DND-41 (cell line): ENCODE results near the gene THOC1.
A peak's percentile ranks its signal among the peaks of the same experiment; 100 is the strongest.

Experiments used
- ATAC-seq: fragments of 200-7000 bp; cut with Tn5 transposase; 3 replicates; pipeline ENCODE4 v1.9.1; 2021; ENCODE audit warnings: low read depth; ENCODE audit not compliant: insufficient read depth
- DNase-seq: peaks from one replicate; pipeline ENCODE4 v3.0.0-alpha.2; 2020
- H2AFZ ChIP-seq: 2 replicates; pipeline ENCODE4 v1.6.0; 2012; ENCODE audit warnings: low read depth, low read length
- H3K27ac ChIP-seq: 2 replicates; pipeline ENCODE4 v1.5.1; 2012; ENCODE audit warnings: low read length, inconsistent platforms
- H3K27me3 ChIP-seq: fragments of 200-600 bp; sonication (generic); 2 replicates; pipeline ENCODE4 v1.6.0; 2012; ENCODE audit warnings: low read length, mild to moderate bottlenecking, inconsistent platforms; ENCODE audit not compliant: insufficient read depth, poor library complexity
- H3K36me3 ChIP-seq: 2 replicates; pipeline ENCODE4 v1.5.1; 2012; ENCODE audit warnings: low read length, inconsistent platforms; ENCODE audit not compliant: insufficient read depth
- H3K4me1 ChIP-seq: 2 replicates; pipeline ENCODE4 v1.5.1; 2012; ENCODE audit warnings: mild to moderate bottlenecking, low read length; ENCODE audit not compliant: insufficient read depth
- H3K4me2 ChIP-seq: 2 replicates; pipeline ENCODE4 v1.6.0; 2012; ENCODE audit warnings: mild to moderate bottlenecking, moderate library complexity, low read length, inconsistent platforms; ENCODE audit not compliant: insufficient read depth
- H3K4me3 ChIP-seq, 2 experiments: fragments of 200-600 bp in 1 of 2; shearing (Covaris generic) in 1 of 2; 2 replicates each; pipeline ENCODE4 v1.5.1; 2012 to 2016; ENCODE audit warnings: inconsistent platforms in 2 of 2, low read length in 2 of 2, mild to moderate bottlenecking in 2 of 2, low read depth in 1 of 2, moderate library complexity in 1 of 2
- H3K79me2 ChIP-seq: 2 replicates; pipeline ENCODE4 v1.6.0; 2012; ENCODE audit warnings: low read length, inconsistent platforms; ENCODE audit not compliant: insufficient read depth
- H3K9ac ChIP-seq: 2 replicates; pipeline ENCODE4 v1.6.0; 2012; ENCODE audit warnings: low read depth, mild to moderate bottlenecking, inconsistent platforms, low read length, moderate library complexity
- H3K9me3 ChIP-seq: 2 replicates; pipeline ENCODE4 v1.5.1; 2012; ENCODE audit warnings: low read length, moderate library complexity, mild to moderate bottlenecking, inconsistent platforms; ENCODE audit not compliant: insufficient read depth, severe bottlenecking
- H4K20me1 ChIP-seq: 2 replicates; pipeline ENCODE4 v1.6.0; 2012; ENCODE audit warnings: low read length; ENCODE audit not compliant: insufficient read depth
- EZH2 ChIP-seq: IDR thresholded peaks from 3 replicates; pipeline ENCODE4 v1.6.1; 2012; ENCODE audit warnings: borderline replicate concordance, low read depth, mild to moderate bottlenecking, moderate library complexity, low read length, inconsistent platforms; ENCODE audit not compliant: severe bottlenecking
- TF ChIP-seq, protein P1 (sequence below): IDR thresholded peaks from 2 replicates; pipeline ENCODE4 v1.5.1; 2012; ENCODE audit warnings: borderline replicate concordance, low read length, moderate library complexity, mild to moderate bottlenecking; ENCODE audit not compliant: poor library complexity, severe bottlenecking; ENCODE audit errors: extremely low read depth

Gene THOC1

DNA sequence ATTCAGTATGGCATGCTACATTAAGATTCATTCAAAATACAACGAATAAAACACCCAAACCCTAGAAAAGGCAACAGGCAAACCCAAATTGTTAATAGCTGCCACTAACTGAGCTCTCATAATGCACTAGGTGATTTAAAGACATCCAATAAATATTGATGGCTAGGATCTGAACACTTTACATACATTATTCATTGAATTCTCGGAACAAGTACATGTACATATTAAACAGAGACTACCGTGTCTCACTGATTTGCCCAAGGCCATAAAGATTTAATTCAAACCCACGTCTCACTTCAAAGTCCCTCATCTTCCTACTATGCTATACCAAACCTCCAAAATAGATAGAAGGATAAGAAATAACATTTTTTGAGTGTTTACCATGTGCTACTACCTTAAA lies 42.1 kb downstream of the THOC1 start:
- Histone ChIP-seq H3K4me3 (no peak overlapping the region), H3K36me3 (peaks cover 79% of the 10 kb centered on the region), H3K4me2 (no peak overlapping the region), H3K9ac (no peak overlapping the region), H3K4me1 (no peaks in the 10 kb centered on the region), H3K27ac (no peak overlapping the region), H3K9me3 (no peaks in the 10 kb centered on the region), H3K27me3 (no peaks in the 10 kb centered on the region), H4K20me1 (no peaks in the 10 kb centered on the region), H3K79me2 (no peaks in the 10 kb centered on the region), H2AFZ (no peak overlapping the region)
- TF ChIP-seq, protein P1, sequence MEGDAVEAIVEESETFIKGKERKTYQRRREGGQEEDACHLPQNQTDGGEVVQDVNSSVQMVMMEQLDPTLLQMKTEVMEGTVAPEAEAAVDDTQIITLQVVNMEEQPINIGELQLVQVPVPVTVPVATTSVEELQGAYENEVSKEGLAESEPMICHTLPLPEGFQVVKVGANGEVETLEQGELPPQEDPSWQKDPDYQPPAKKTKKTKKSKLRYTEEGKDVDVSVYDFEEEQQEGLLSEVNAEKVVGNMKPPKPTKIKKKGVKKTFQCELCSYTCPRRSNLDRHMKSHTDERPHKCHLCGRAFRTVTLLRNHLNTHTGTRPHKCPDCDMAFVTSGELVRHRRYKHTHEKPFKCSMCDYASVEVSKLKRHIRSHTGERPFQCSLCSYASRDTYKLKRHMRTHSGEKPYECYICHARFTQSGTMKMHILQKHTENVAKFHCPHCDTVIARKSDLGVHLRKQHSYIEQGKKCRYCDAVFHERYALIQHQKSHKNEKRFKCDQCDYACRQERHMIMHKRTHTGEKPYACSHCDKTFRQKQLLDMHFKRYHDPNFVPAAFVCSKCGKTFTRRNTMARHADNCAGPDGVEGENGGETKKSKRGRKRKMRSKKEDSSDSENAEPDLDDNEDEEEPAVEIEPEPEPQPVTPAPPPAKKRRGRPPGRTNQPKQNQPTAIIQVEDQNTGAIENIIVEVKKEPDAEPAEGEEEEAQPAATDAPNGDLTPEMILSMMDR, result no peak
- TF ChIP-seq EZH2, result no peak
- ATAC-seq (no peak), DNase-seq (no peak)

DNA sequence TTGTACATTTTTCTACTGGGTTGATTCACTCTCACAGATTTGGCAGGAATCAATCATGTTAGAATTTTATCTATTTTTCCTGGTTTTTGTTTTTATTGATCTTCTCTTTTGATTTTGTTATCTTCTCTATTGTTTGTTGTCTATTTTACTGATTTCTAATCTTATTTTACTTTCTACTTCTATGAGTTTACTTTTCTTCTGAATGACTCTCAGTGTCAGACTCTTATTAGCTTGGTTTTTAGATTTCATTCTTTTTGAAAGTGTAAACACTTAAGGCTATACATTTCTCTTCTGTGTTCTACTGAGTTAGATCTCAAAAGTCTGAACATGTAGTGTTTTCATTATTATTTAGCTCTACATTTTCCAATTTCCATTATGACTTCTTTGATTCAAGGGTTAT lies 47.1 kb downstream of the THOC1 start:
- no peak overlapping the region for H3K4me2 ChIP-seq
- H3K27me3 ChIP-seq, result no peaks in the 10 kb centered on the region
- no peaks in the 10 kb centered on the region for H3K4me1 ChIP-seq
- ATAC-seq, result no peak
- no peak for TF ChIP-seq EZH2
- TF ChIP-seq, protein P1, result no peak
- DNase-seq, result no peak
- no peaks in the 10 kb centered on the region for H3K79me2 ChIP-seq
- H3K9me3 ChIP-seq, result no peaks in the 10 kb centered on the region
- no peaks in the 10 kb centered on the region for H4K20me1 ChIP-seq
- H3K36me3 ChIP-seq, result peaks cover 72% of the 10 kb centered on the region
- H3K4me3 ChIP-seq, result no peak overlapping the region
- no peak overlapping the region for H2AFZ ChIP-seq
- H3K9ac ChIP-seq, result no peak overlapping the region
- H3K27ac ChIP-seq, result no peak overlapping the region

DNA sequence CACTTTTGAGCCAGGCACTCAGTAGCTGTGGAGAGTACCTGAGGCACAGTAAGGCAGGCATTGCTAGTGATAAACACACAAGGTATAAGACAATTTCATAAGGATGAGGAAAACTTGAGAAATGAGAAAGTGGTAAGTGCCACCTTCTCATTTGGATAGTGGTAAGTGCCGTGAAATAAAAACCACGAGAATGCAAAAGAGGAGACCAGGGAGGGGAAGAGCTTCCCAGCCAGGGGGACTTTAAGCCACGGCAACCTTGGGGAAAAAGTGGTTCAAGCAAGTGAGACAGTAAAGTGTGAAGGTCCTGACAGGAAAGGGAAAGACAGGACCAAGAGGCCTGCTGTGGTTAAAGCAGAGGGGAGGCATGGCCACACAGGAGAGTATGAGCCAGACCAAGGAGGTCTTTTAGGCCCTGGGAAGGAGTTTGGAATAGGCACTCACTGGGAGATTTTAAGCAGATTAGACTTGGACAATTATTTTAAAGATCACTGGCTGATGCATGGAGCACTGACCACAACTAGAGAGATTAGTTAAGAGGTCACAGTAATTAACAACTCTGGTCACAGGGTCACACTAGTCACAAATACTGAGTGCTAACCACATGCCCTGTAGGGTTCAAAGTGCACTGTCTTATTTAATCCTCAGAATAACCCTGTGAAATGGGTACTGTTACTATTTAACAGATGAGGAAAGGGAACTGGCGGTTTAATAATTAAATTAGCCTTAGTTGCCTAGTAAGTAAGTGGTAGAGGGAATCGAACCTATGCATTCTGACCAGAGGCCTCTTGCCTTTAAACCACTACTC lies 50.1 kb downstream of the THOC1 start:
- 0 out of 3 replicates have a peak, but pooled peaks have one; percentile 41 for ATAC-seq
- DNase-seq, result no peak
- H3K36me3 ChIP-seq, result peaks cover 72% of the 10 kb centered on the region

More for the DNA sequence above, 50.1 kb downstream of the THOC1 start:
- Histone ChIP-seq H4K20me1 (0 out of 2 replicates have a peak, but pooled peaks cover 3% of the 10 kb centered on the region), H3K27me3 (no peaks in the 10 kb centered on the region), H2AFZ (no peak overlapping the region), H3K27ac (no peak overlapping the region), H3K9ac (no peak overlapping the region), H3K79me2 (no peaks in the 10 kb centered on the region), H3K4me1 (no peaks in the 10 kb centered on the region), H3K4me2 (no peak overlapping the region), H3K9me3 (no peaks in the 10 kb centered on the region), H3K4me3 (no peak overlapping the region)
- no peak for TF ChIP-seq EZH2
- TF ChIP-seq, protein P1, result no peak
